GM12892 (cell line): ENCODE results near the gene C5orf15.

Source experiments
- POLR2A ChIP-seq: IDR thresholded peaks from 2 replicates; pipeline ENCODE4 v1.6.1; 2011; ENCODE audit warnings: low read depth, low read length, control low read depth
- POLR2AphosphoS5 ChIP-seq: IDR thresholded peaks from 2 replicates; pipeline ENCODE4 v1.6.1; 2011; ENCODE audit warnings: low read depth, low read length, control low read depth

- no peak for TF ChIP-seq POLR2A
- TF ChIP-seq POLR2AphosphoS5 = no peak
These were observed 50.1 kb downstream of the C5orf15 start for GRCh38 chr5:133918316-133918715.
